PC-3 (cell line): ENCODE data around the gene PROSER2. TPM values are rescaled to one million over a fixed set of nuclear protein-coding genes. Genes with fewer than 3 reads are reported as not detected.

Source experiments
- ATAC-seq: fragments of 200-7000 bp; cut with Tn5 transposase; 2 replicates; pipeline ENCODE4 v1.9.1; 2020; ENCODE audit warnings: mild to moderate bottlenecking, moderate library complexity
- BruUV-seq: library from RNA; stranded (reverse); fragments of 400-500 nt; replicated peaks from 2 replicates; lab custom pipeline; 2021; lab: Mats Ljungman, UMichigan
- CTCF ChIA-PET: fragments of 300-600 bp; sonication (Branson Sonifier 250); formaldehyde crosslinking; loops from one replicate; lab custom pipeline; 2022; ENCODE audit warnings: antibody characterized with exemption; lab: Charles Lee
- POLR2A ChIA-PET: fragments of 300-600 bp; sonication (Branson Sonifier 250); formaldehyde crosslinking; loops from one replicate; lab custom pipeline; 2022; ENCODE audit warnings: antibody characterized with exemption; ENCODE audit not compliant: unreplicated experiment; lab: Charles Lee
- DNase-seq: peaks from one replicate; pipeline ENCODE4 v3.0.0-alpha.2; 2015
- H2AFZ ChIP-seq: fragments of 300-600 bp; sonication (generic); 2 replicates; pipeline ENCODE4 v1.6.0; 2016; ENCODE audit warnings: antibody characterized with exemption, low read length
- H3F3A ChIP-seq: fragments of 300-600 bp; sonication (generic); one replicate; pipeline ENCODE4 v1.6.0; 2017; ENCODE audit warnings: antibody characterized with exemption, low read length, control low read depth, mild to moderate bottlenecking; ENCODE audit not compliant: unreplicated experiment
- H3K27ac ChIP-seq: fragments of 300-600 bp; sonication (generic); 2 replicates; pipeline ENCODE4 v1.5.1; 2016; ENCODE audit warnings: mild to moderate bottlenecking, low read length
- H3K27me3 ChIP-seq: fragments of 300-600 bp; sonication (generic); 2 replicates; pipeline ENCODE4 v1.6.1; 2016; ENCODE audit warnings: low read length, mixed read lengths
- H3K36me3 ChIP-seq: fragments of 300-600 bp; sonication (generic); 2 replicates; pipeline ENCODE4 v1.6.1; 2016; ENCODE audit warnings: low read depth, mixed run types, low read length, mixed read lengths
- H3K4me1 ChIP-seq: fragments of 300-600 bp; sonication (generic); 2 replicates; pipeline ENCODE4 v1.5.1; 2016; ENCODE audit warnings: low read length; ENCODE audit not compliant: insufficient read depth
- H3K4me2 ChIP-seq: fragments of 300-600 bp; sonication (generic); 2 replicates; pipeline ENCODE4 v1.6.0; 2016; ENCODE audit warnings: low read length
- H3K4me3 ChIP-seq: fragments of 300-600 bp; sonication (generic); 2 replicates; pipeline ENCODE4 v1.5.1; 2016; ENCODE audit warnings: mild to moderate bottlenecking, low read length, mixed read lengths
- H3K79me2 ChIP-seq: fragments of 300-600 bp; sonication (generic); 2 replicates; pipeline ENCODE4 v1.6.1; 2017; ENCODE audit warnings: low read length, mixed read lengths
- H3K9ac ChIP-seq: fragments of 300-600 bp; sonication (generic); 2 replicates; pipeline ENCODE4 v1.6.0; 2016; ENCODE audit warnings: mild to moderate bottlenecking, low read length
- H3K9me2 ChIP-seq: fragments of 300-600 bp; sonication (generic); replicated peaks from 2 replicates; pipeline ENCODE4 v1.6.1; 2016; ENCODE audit warnings: mixed run types, low read length, mixed read lengths
- H3K9me3 ChIP-seq: fragments of 300-600 bp; sonication (generic); 2 replicates; pipeline ENCODE4 v1.6.1; 2016; ENCODE audit warnings: low read length, mixed read lengths
- H4K20me1 ChIP-seq: fragments of 300-600 bp; sonication (generic); 2 replicates; pipeline ENCODE4 v1.6.1; 2016; ENCODE audit warnings: low read length, mixed read lengths
- CTCF ChIP-seq: fragments of 300-600 bp; sonication (generic); conservative IDR thresholded peaks from 2 replicates; pipeline ENCODE4 v1.5.1; 2017; ENCODE audit warnings: antibody characterized with exemption, low read depth, mild to moderate bottlenecking, low read length
- EZH2 ChIP-seq: fragments of 300-600 bp; sonication (generic); IDR thresholded peaks from one replicate; pipeline ENCODE4 v1.6.1; 2017; ENCODE audit warnings: antibody characterized with exemption, mild to moderate bottlenecking, low read length; ENCODE audit not compliant: unreplicated experiment
- EZH2phosphoT487 ChIP-seq: fragments of 300-600 bp; sonication (generic); IDR thresholded peaks from 2 replicates; pipeline ENCODE4 v1.6.1; 2018; ENCODE audit warnings: mild to moderate bottlenecking, antibody characterized with exemption, low read length, borderline replicate concordance
- intact Hi-C: fragments of 100-400 bp; cut with micrococcal nuclease; formaldehyde crosslinking; loops from 2 replicates; pipeline ENCODE4 v1.9.0; 2023
- total RNA-seq: library from RNA; depleted of rRNA; stranded (reverse); fragments of >200 nt; gene quantifications from 2 replicates; pipeline ENCODE4 v1.2.3, GENCODE V29; 2014

PROSER2 gene
- total RNA-seq, 1 experiment from 2014 or later: 52.5 TPM

- H3K4me2 ChIP-seq: no peak overlapping the region
- ChIA-PET POLR2A (no interaction called here), CTCF (no interaction called here)
- peaks cover 4% of the 10 kb centered on the region; the same call in 1 of the 2 replicates for H3K4me1 ChIP-seq
- H4K20me1 ChIP-seq: no peaks in the 10 kb centered on the region
- H3K79me2 ChIP-seq: no peaks in the 10 kb centered on the region
- no peaks in the 10 kb centered on the region for H3K9me2 ChIP-seq
- H3K4me3 ChIP-seq: no peak overlapping the region
- no TSS peak for BruUV-seq
- DNase-seq (no peak), ATAC-seq (no peak)
- H3K9me3 ChIP-seq: no peaks in the 10 kb centered on the region
- no peak overlapping the region for H2AFZ ChIP-seq
- no peaks in the 10 kb centered on the region for H3K27me3 ChIP-seq
- no peak overlapping the region for H3K9ac ChIP-seq
- no peaks in the 10 kb centered on the region for H3F3A ChIP-seq
- no peak overlapping the region for H3K27ac ChIP-seq
- intact Hi-C loops: no loop called here
- TF ChIP-seq EZH2phosphoT487: no peak
- TF ChIP-seq CTCF: no peak
- TF ChIP-seq EZH2: no peak
- H3K36me3 ChIP-seq: no peaks in the 10 kb centered on the region
Measured at GRCh38 chr10:11891776-11892486, 68.8 kb downstream of the PROSER2 start.

GRCh38 chr10:11893749-11894278, 70.7 kb downstream of the PROSER2 start:
- peaks cover 13% of the 10 kb centered on the region for H3K4me1 ChIP-seq
- BruUV-seq: no TSS peak
- no peaks in the 10 kb centered on the region for H3F3A ChIP-seq
- H3K27ac ChIP-seq: no peak overlapping the region
- TF ChIP-seq EZH2: no peak
- TF ChIP-seq CTCF: no peak
- H3K36me3 ChIP-seq: no peaks in the 10 kb centered on the region
- no peaks in the 10 kb centered on the region for H4K20me1 ChIP-seq
- H3K4me3 ChIP-seq: no peak overlapping the region
- ATAC-seq: no peak
- H3K4me2 ChIP-seq: no peak overlapping the region
- no peak overlapping the region for H2AFZ ChIP-seq
- intact Hi-C loops: no loop called here
- CTCF ChIA-PET: no interaction called here
- POLR2A ChIA-PET: no interaction called here
- no peak overlapping the region for H3K9ac ChIP-seq
- DNase-seq: no peak
- no peaks in the 10 kb centered on the region for H3K9me2 ChIP-seq
- no peaks in the 10 kb centered on the region for H3K79me2 ChIP-seq
- no peaks in the 10 kb centered on the region for H3K9me3 ChIP-seq
- no peaks in the 10 kb centered on the region for H3K27me3 ChIP-seq

- no peak overlapping the region for H3K4me3 ChIP-seq
- no peak overlapping the region for H2AFZ ChIP-seq
- no peaks in the 10 kb centered on the region for H3K79me2 ChIP-seq
- H3K9ac ChIP-seq: no peak overlapping the region
- no peaks in the 10 kb centered on the region for H4K20me1 ChIP-seq
- peaks cover 18% of the 10 kb centered on the region for H3K4me1 ChIP-seq
- TF ChIP-seq EZH2phosphoT487 (no peak), EZH2 (no peak), CTCF (no peak)
- no peaks in the 10 kb centered on the region for H3K27me3 ChIP-seq
- POLR2A ChIA-PET: no interaction called here
- no TSS peak for BruUV-seq
- no peaks in the 10 kb centered on the region for H3F3A ChIP-seq
- no peak overlapping the region for H3K27ac ChIP-seq
- DNase-seq (no peak), ATAC-seq (no peak)
- no peak overlapping the region for H3K4me2 ChIP-seq
- intact Hi-C loops: no loop called here
- CTCF ChIA-PET: no interaction called here
- H3K36me3 ChIP-seq: no peaks in the 10 kb centered on the region
- no peaks in the 10 kb centered on the region for H3K9me2 ChIP-seq
- H3K9me3 ChIP-seq: no peaks in the 10 kb centered on the region
Measured at GRCh38 chr10:11894381-11895107, 71.4 kb downstream of the PROSER2 start.
